Measurements from ENCODE around the gene MYBPH. TPM values are rescaled to one million over a fixed set of nuclear protein-coding genes. Genes with fewer than 3 reads are reported as not detected.
A peak's percentile ranks its signal among the peaks of the same experiment; 100 is the strongest.

MYBPH gene
- polyA plus RNA-seq, 3 donors = 0.04 to 0.52 (median 0.16) TPM

GRCh38 chr1:203161175-203161574 is 14.5 kb downstream of the MYBPH start:
- TF ChIP-seq CTCF (IDR thresholded peaks at IDR 0.05) = no peak
- Histone ChIP-seq H3K27ac (ENCODE audit: low read depth in 1 of 2, low read length in 2 of 2) (no peak overlapping the region), H3K4me3 (replicated peaks in 1 of 3; ENCODE audit: low read depth in 2 of 3, low read length in 3 of 3) (no peak overlapping the region), H2AFZ (ENCODE audit: insufficient read depth, low read depth, low read length, poor library complexity, severe bottlenecking) (no peak overlapping the region), H3K27me3 (ENCODE audit: control insufficient read depth in 2 of 2, insufficient read depth in 2 of 2, low read length in 2 of 2) (peaks cover 0 to 13% of the 10 kb centered on the region in 2 donors), H3K4me2 (replicated peaks; ENCODE audit: extremely low read depth, low read length, poor library complexity, severe bottlenecking) (no peak overlapping the region), H3K9ac (ENCODE audit: insufficient read depth, low read length, poor library complexity, severe bottlenecking) (no peak overlapping the region), H4K20me1 (ENCODE audit: insufficient read depth, low read length) (no peaks in the 10 kb centered on the region), H3K79me2 (ENCODE audit: insufficient read depth, low read length) (no peaks in the 10 kb centered on the region), H3K4me1 (ENCODE audit: control insufficient read depth in 1 of 2, insufficient read depth in 2 of 2, low read length in 2 of 2) (peaks cover 13 to 21% of the 10 kb centered on the region in 2 donors), H3K9me3 (replicated peaks in 1 of 2; ENCODE audit: control insufficient read depth in 1 of 2, insufficient read depth in 1 of 2, low read length in 2 of 2) (no peaks in the 10 kb centered on the region), H3K36me3 (replicated peaks in 1 of 2; ENCODE audit: control insufficient read depth in 1 of 2, insufficient read depth in 2 of 2, low read length in 2 of 2) (no peaks in the 10 kb centered on the region)
- peaks cover 0 to 4% of the 10 kb centered on the region in 2 donors for H3K36me3 Mint-ChIP-seq
- peaks cover 30% of the 10 kb centered on the region for H3K4me1 Mint-ChIP-seq
- H3K27ac Mint-ChIP-seq = no peak overlapping the region
- intact Hi-C loops (cut with micrococcal nuclease) = no loop called here
- H3K27me3 Mint-ChIP-seq (ENCODE audit: low read depth in 3 of 3) = peaks cover 20 to 39% (median 38%) of the 10 kb centered on the region in 3 donors
- peak overlapping the region in 1 of 2 donors; percentile 66 for H3K4me3 Mint-ChIP-seq
- 100% methylated on average over 2 of the region's 6 CpGs for WGBS (ENCODE audit: insufficient coverage)
- peaks cover 3 to 10% (median 5%) of the 10 kb centered on the region in 7 donors for H3K9me3 Mint-ChIP-seq
- DNase-seq = no peak

GRCh38 chr1:203159844-203160243 is 15.8 kb downstream of the MYBPH start:
- peaks cover 13 to 21% of the 10 kb centered on the region in 2 donors for H3K4me1 ChIP-seq (ENCODE audit: control insufficient read depth in 1 of 2, insufficient read depth in 2 of 2, low read length in 2 of 2)
- no peak overlapping the region for H3K27ac ChIP-seq (ENCODE audit: low read depth in 1 of 2, low read length in 2 of 2)
- Mint-ChIP-seq H3K36me3 (peaks cover 0 to 4% of the 10 kb centered on the region in 2 donors), H3K4me1 (peaks cover 30% of the 10 kb centered on the region), H3K9me3 (peaks cover 3 to 10% (median 5%) of the 10 kb centered on the region in 7 donors), H3K4me3 (no peak overlapping the region), H3K27me3 (ENCODE audit: low read depth in 3 of 3) (peaks cover 15 to 49% (median 40%) of the 10 kb centered on the region in 3 donors), H3K27ac (no peak overlapping the region)
- no peaks in the 10 kb centered on the region for H3K36me3 ChIP-seq (replicated peaks in 1 of 2; ENCODE audit: control insufficient read depth in 1 of 2, insufficient read depth in 2 of 2, low read length in 2 of 2)
- no peak overlapping the region for H3K4me2 ChIP-seq (replicated peaks; ENCODE audit: extremely low read depth, low read length, poor library complexity, severe bottlenecking)
- WGBS (ENCODE audit: insufficient coverage) = 100% methylated on average over 1 of the region's 1 CpG
- H3K9me3 ChIP-seq (replicated peaks in 1 of 2; ENCODE audit: control insufficient read depth in 1 of 2, insufficient read depth in 1 of 2, low read length in 2 of 2) = no peaks in the 10 kb centered on the region
- H2AFZ ChIP-seq (ENCODE audit: insufficient read depth, low read depth, low read length, poor library complexity, severe bottlenecking) = no peak overlapping the region
- peaks cover 0 to 13% of the 10 kb centered on the region in 2 donors for H3K27me3 ChIP-seq (ENCODE audit: control insufficient read depth in 2 of 2, insufficient read depth in 2 of 2, low read length in 2 of 2)
- no peak overlapping the region for H3K9ac ChIP-seq (ENCODE audit: insufficient read depth, low read length, poor library complexity, severe bottlenecking)
- DNase-seq = no peak
- no peak overlapping the region for H3K4me3 ChIP-seq (replicated peaks in 1 of 3; ENCODE audit: low read depth in 2 of 3, low read length in 3 of 3)
- intact Hi-C loops (cut with micrococcal nuclease) = no loop called here
- no peaks in the 10 kb centered on the region for H3K79me2 ChIP-seq (ENCODE audit: insufficient read depth, low read length)
- H4K20me1 ChIP-seq (ENCODE audit: insufficient read depth, low read length) = no peaks in the 10 kb centered on the region
- TF ChIP-seq CTCF (IDR thresholded peaks at IDR 0.05) = no peak
